Measurements from ENCODE around the gene POLR1A. TPM values are rescaled to one million over a fixed set of nuclear protein-coding genes. Genes with fewer than 3 reads are reported as not detected.

POLR1A gene
- total and polyA plus RNA-seq, 2 donors (not counting 3 experiments of a cell fraction or from before 2014, with no cell fraction given) = 7.6 to 40.7 TPM

DNA sequence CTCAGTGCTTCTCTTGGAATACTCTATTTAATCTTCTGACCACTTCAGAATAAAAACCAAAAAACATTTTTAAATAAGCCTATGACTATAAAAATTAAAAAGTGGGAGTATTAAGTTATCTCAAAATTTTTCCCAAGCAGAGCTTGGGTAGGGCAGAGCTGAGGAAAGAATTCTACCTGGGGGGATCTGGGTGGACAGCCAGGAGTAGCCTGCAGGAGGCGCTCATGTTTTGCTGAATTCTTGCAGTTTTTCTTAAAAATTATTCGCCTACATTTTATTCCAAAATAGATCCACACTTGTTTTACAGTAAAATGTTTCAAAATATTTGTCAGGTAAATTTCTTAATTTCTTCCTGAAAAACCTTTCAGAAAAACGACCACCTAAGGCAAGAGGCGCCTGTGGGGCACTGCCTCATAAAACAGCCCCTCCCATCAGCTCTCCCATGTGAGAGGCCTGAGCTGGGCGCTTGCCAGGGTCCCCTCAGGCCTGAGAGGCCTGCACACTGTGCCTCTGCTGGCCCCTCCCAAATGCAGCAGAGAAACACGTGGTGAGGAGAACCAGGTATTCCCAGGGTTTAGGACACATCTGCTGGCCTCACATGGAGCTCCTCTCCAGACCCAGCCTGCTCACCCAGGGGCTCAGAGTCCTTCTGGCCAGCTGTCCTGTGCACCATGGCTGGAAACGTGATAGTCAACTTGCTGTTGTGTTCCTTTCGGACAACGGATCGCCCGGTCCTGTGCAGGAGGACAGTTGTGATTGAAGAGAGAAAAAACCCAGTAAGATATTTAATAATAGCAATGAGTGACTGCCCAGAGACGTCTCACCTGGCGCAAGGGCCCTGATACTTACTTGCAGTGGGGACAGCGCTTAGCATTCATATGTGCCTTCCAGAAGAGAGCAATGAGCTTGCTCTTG lies 17.5 kb downstream of the POLR1A start:
- Histone ChIP-seq H3K4me2 (ENCODE audit: insufficient read depth, low read length) (no peak overlapping the region), H3K27me3 (ENCODE audit: control insufficient read depth in 2 of 2, insufficient read depth in 2 of 2, low read length in 2 of 2) (no peaks in the 10 kb centered on the region), H3K4me3 (replicated peaks in 1 of 3; ENCODE audit: insufficient read depth in 1 of 3, low read depth in 1 of 3, low read length in 3 of 3) (no peak overlapping the region), H3K9ac (replicated peaks; ENCODE audit: extremely low read depth, insufficient read depth, low read length) (no peak overlapping the region), H3K79me2 (ENCODE audit: control insufficient read depth, insufficient read depth, low read length) (no peaks in the 10 kb centered on the region), H3K27ac (ENCODE audit: insufficient read depth, low read depth, low read length) (no peak overlapping the region), H4K20me1 (replicated peaks; ENCODE audit: control insufficient read depth, extremely low read depth, insufficient read depth, low read length) (no peaks in the 10 kb centered on the region), H3K9me3 (replicated peaks; ENCODE audit: control insufficient read depth, insufficient read depth, low read length) (no peaks in the 10 kb centered on the region), H3K36me3 (ENCODE audit: control insufficient read depth in 2 of 2, extremely low read depth in 1 of 2, insufficient read depth in 2 of 2, low read length in 2 of 2) (peaks cover 23 to 33% of the 10 kb centered on the region in 2 experiments), H2AFZ (ENCODE audit: low read depth, low read length) (no peak overlapping the region), H3K9me1 (replicated peaks; ENCODE audit: control insufficient read depth, extremely low read depth, insufficient read depth, low read length) (no peaks in the 10 kb centered on the region), H3K4me1 (ENCODE audit: control insufficient read depth, extremely low read depth, insufficient read depth, low read length) (no peaks in the 10 kb centered on the region)
- dilution Hi-C loops (cut with MboI; ENCODE audit: extremely low pct_ligation_motif_present, low sequenced_read_pairs) (no loop called here), intact Hi-C loops (cut with micrococcal nuclease) (no loop called here)
- FAIRE-seq (peak; percentile 21), DNase-seq (ENCODE audit: low read depth, low spot score) (no peak)
- TF ChIP-seq, protein P1, sequence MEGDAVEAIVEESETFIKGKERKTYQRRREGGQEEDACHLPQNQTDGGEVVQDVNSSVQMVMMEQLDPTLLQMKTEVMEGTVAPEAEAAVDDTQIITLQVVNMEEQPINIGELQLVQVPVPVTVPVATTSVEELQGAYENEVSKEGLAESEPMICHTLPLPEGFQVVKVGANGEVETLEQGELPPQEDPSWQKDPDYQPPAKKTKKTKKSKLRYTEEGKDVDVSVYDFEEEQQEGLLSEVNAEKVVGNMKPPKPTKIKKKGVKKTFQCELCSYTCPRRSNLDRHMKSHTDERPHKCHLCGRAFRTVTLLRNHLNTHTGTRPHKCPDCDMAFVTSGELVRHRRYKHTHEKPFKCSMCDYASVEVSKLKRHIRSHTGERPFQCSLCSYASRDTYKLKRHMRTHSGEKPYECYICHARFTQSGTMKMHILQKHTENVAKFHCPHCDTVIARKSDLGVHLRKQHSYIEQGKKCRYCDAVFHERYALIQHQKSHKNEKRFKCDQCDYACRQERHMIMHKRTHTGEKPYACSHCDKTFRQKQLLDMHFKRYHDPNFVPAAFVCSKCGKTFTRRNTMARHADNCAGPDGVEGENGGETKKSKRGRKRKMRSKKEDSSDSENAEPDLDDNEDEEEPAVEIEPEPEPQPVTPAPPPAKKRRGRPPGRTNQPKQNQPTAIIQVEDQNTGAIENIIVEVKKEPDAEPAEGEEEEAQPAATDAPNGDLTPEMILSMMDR (IDR thresholded peaks at IDR 0.05; ENCODE audit: extremely low read depth in 1 of 2, insufficient read depth in 1 of 2, low read depth in 1 of 2, low read length in 2 of 2) = peak; percentile 37 to 38
- no peak for TF ChIP-seq MYC (IDR thresholded peaks at IDR 0.05; ENCODE audit: low read depth, low read length)
- BruUV-seq (replicated peaks) = no TSS peak
- POLR2A ChIA-PET = no interaction called here
- CTCF ChIA-PET = interaction anchor here (0.5 to 2.4 kb wide), 5 partner anchors 9 to 908 kb away, joined by 3 to 16 read pairs (median 3); partner anchors contain the start of genes POLR1A and PTCD3

DNA sequence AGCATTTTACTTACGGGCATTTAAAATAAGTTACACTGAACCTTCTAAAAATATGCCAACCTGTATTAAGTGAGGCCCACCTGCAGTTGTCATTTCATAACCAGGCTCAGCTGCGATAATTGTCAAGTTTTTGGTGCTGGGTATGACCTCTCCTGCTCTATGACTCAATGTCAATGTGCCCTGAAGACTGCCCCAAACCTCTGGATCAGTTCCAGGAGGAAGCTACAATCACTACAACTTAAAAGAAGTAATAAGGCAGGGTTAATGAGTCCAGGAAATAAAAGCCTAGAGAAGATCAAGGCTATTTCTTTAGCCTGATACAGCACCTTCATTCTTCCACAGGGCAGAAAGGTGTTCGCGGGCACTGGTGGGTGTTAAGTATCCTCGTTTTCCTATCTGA lies 22.9 kb downstream of the POLR1A start:
- dilution Hi-C loops (cut with MboI; ENCODE audit: extremely low pct_ligation_motif_present, low sequenced_read_pairs) = no loop called here
- TF ChIP-seq GATA2 (IDR thresholded peaks at IDR 0.05; ENCODE audit: insufficient read depth, insufficient read length, low read depth, low read length) (no peak), FOS (IDR thresholded peaks at IDR 0.05; ENCODE audit: borderline replicate concordance, insufficient read depth, low read length) (no peak), JUN (IDR thresholded peaks at IDR 0.05; ENCODE audit: borderline replicate concordance, insufficient read depth, insufficient read length, low read depth) (no peak), MYC (IDR thresholded peaks at IDR 0.05; ENCODE audit: low read depth, low read length) (no peak), EZH2 (IDR thresholded peaks at IDR 0.05; ENCODE audit: borderline replicate concordance, low read depth, low read length, severe bottlenecking) (no peak), POLR2AphosphoS5 (IDR thresholded peaks at IDR 0.05; ENCODE audit: insufficient read depth, low read depth, low read length) (no peak)
- TF ChIP-seq, protein P2, sequence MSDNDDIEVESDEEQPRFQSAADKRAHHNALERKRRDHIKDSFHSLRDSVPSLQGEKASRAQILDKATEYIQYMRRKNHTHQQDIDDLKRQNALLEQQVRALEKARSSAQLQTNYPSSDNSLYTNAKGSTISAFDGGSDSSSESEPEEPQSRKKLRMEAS (IDR thresholded peaks at IDR 0.05; ENCODE audit: insufficient read depth, insufficient read length) = no peak
- CTCF ChIA-PET = interaction anchor here (1.0 to 12.4 kb wide), 3 partner anchors 253 to 358 kb away, joined by 3 to 541 read pairs (median 4); no protein-coding TSS in a partner anchor
- H3K4me1 ChIP-seq (ENCODE audit: control insufficient read depth, extremely low read depth, insufficient read depth, low read length) = peaks cover 3% of the 10 kb centered on the region
- H2AFZ ChIP-seq (ENCODE audit: low read depth, low read length) = no peak overlapping the region
- no peaks in the 10 kb centered on the region for H3K9me3 ChIP-seq (replicated peaks; ENCODE audit: control insufficient read depth, insufficient read depth, low read length)
- H3K27ac ChIP-seq (ENCODE audit: insufficient read depth, low read depth, low read length) = no peak overlapping the region
- POLR2A ChIA-PET = no interaction called here
- H3K79me2 ChIP-seq (ENCODE audit: control insufficient read depth, insufficient read depth, low read length) = no peaks in the 10 kb centered on the region
- no peaks in the 10 kb centered on the region for H3K9me1 ChIP-seq (replicated peaks; ENCODE audit: control insufficient read depth, extremely low read depth, insufficient read depth, low read length)
- H3K9ac ChIP-seq (replicated peaks; ENCODE audit: extremely low read depth, insufficient read depth, low read length) = no peak overlapping the region
- no peak overlapping the region for H3K4me3 ChIP-seq (replicated peaks in 1 of 3; ENCODE audit: insufficient read depth in 1 of 3, low read depth in 1 of 3, low read length in 3 of 3)
- BruUV-seq (replicated peaks) = no TSS peak
- intact Hi-C loops (cut with micrococcal nuclease) = no loop called here
- peaks cover 13 to 22% of the 10 kb centered on the region in 2 experiments for H3K36me3 ChIP-seq (ENCODE audit: control insufficient read depth in 2 of 2, extremely low read depth in 1 of 2, insufficient read depth in 2 of 2, low read length in 2 of 2)
- H3K27me3 ChIP-seq (ENCODE audit: control insufficient read depth in 2 of 2, insufficient read depth in 2 of 2, low read length in 2 of 2) = no peaks in the 10 kb centered on the region
- H3K4me2 ChIP-seq (ENCODE audit: insufficient read depth, low read length) = no peak overlapping the region
- no peak for FAIRE-seq
- DNase-seq (ENCODE audit: low read depth, low spot score) = no peak
- H4K20me1 ChIP-seq (replicated peaks; ENCODE audit: control insufficient read depth, extremely low read depth, insufficient read depth, low read length) = no peaks in the 10 kb centered on the region

Measured in endothelial cell of umbilical vein (primary cell).